Measurements from ENCODE around the gene TSPAN9.

TSPAN9 gene

GRCh38 chr12:3316776-3317480 is 239.7 kb downstream of the TSPAN9 start:
- no peak for DNase-seq (ENCODE audit: low read depth)

- DNase-seq (ENCODE audit: low read depth), result no peak
These were observed 240.3 kb downstream of the TSPAN9 start for GRCh38 chr12:3317481-3317815.

- no peak for DNase-seq (ENCODE audit: low read depth)
These were observed 240.8 kb downstream of the TSPAN9 start for GRCh38 chr12:3317841-3318501.

GRCh38 chr12:3319723-3320492 is 242.7 kb downstream of the TSPAN9 start:
- DNase-seq (ENCODE audit: low read depth), result no peak

- DNase-seq (ENCODE audit: low read depth), result no peak
These were observed 243.8 kb downstream of the TSPAN9 start for GRCh38 chr12:3320881-3321509.

- no peak for DNase-seq (ENCODE audit: low read depth)
These were observed 244.7 kb downstream of the TSPAN9 start for GRCh38 chr12:3321881-3322280.

GRCh38 chr12:3323002-3323685 is 246.0 kb downstream of the TSPAN9 start:
- DNase-seq (ENCODE audit: low read depth), result no peak

- DNase-seq (ENCODE audit: low read depth), result no peak
These were observed 248.6 kb downstream of the TSPAN9 start for GRCh38 chr12:3325736-3326135.

- no peak for DNase-seq (ENCODE audit: low read depth)
These were observed 249.1 kb downstream of the TSPAN9 start for GRCh38 chr12:3326156-3326849.

- no peak for DNase-seq (ENCODE audit: low read depth)
These were observed 249.9 kb downstream of the TSPAN9 start for GRCh38 chr12:3326850-3327780.

- no peak for DNase-seq (ENCODE audit: low read depth)
These were observed 250.9 kb downstream of the TSPAN9 start for GRCh38 chr12:3328081-3328480.

- DNase-seq (ENCODE audit: low read depth), result no peak
These were observed 251.4 kb downstream of the TSPAN9 start for GRCh38 chr12:3328571-3328970.

- no peak for DNase-seq (ENCODE audit: low read depth)
These were observed 252.2 kb downstream of the TSPAN9 start for GRCh38 chr12:3329361-3329760.

GRCh38 chr12:3330976-3331510 is 253.9 kb downstream of the TSPAN9 start:
- DNase-seq (ENCODE audit: low read depth), result no peak

- DNase-seq (ENCODE audit: low read depth), result no peak
These were observed 255.0 kb downstream of the TSPAN9 start for GRCh38 chr12:3332188-3332587.

GRCh38 chr12:3333583-3333982 is 256.4 kb downstream of the TSPAN9 start:
- no peak for DNase-seq (ENCODE audit: low read depth)

GRCh38 chr12:3333991-3334391 is 256.8 kb downstream of the TSPAN9 start:
- no peak for DNase-seq (ENCODE audit: low read depth)

- no peak for DNase-seq (ENCODE audit: low read depth)
These were observed 257.9 kb downstream of the TSPAN9 start for GRCh38 chr12:3335078-3335487.
